ENCODE data around the gene GOLGA6L2. TPM values are rescaled to one million over a fixed set of nuclear protein-coding genes. Genes with fewer than 3 reads are reported as not detected.

GOLGA6L2 gene
- total and polyA plus RNA-seq, 2 of the 8 experiments (the other 6 are each of a cell fraction or from before 2014, with no cell fraction given), result not detected

GRCh38 chr15:23457890-23458289 lies 10.8 kb upstream of the GOLGA6L2 start:
- Histone ChIP-seq H3K23me2 (ENCODE audit: low read depth, low read length) (no peaks in the 10 kb centered on the region), H3K4me2 (ENCODE audit: insufficient read depth in 1 of 2, low read depth in 2 of 2, low read length in 2 of 2) (no peak overlapping the region), H3K27me3 (replicated peaks in 1 of 4; ENCODE audit: control insufficient read depth in 3 of 4, extremely low read depth in 1 of 4, insufficient read depth in 3 of 4, low read length in 3 of 4) (no peaks in the 10 kb centered on the region), H3K79me1 (ENCODE audit: low read depth, low read length) (no peaks in the 10 kb centered on the region), H4K20me1 (replicated peaks in 1 of 2; ENCODE audit: control insufficient read depth in 1 of 2, insufficient read depth in 2 of 2, low read length in 2 of 2) (no peaks in the 10 kb centered on the region), H4K8ac (ENCODE audit: extremely low read depth, insufficient read depth, low read length) (no peak overlapping the region), H3K56ac (replicated peaks; ENCODE audit: insufficient read length, low read depth, low read length) (no peak overlapping the region), H4K5ac (ENCODE audit: insufficient read length, low read depth, low read length) (no peak overlapping the region), H3K14ac (ENCODE audit: insufficient read length) (no peak overlapping the region), H3K4me3 (ENCODE audit: extremely low read depth in 1 of 4, insufficient read depth in 2 of 4, low read depth in 3 of 4, low read length in 4 of 4) (no peak overlapping the region), H3K4ac (replicated peaks; ENCODE audit: insufficient read length, low read depth, low read length) (no peak overlapping the region), H2AFZ (ENCODE audit: low read length) (no peak overlapping the region), H2BK15ac (ENCODE audit: low read length) (no peak overlapping the region), H2BK20ac (ENCODE audit: low read length) (no peak overlapping the region), H3K18ac (ENCODE audit: extremely low read depth, low read length) (no peak overlapping the region), H2AK5ac (ENCODE audit: low read depth, low read length) (no peak overlapping the region), H4K91ac (replicated peaks; ENCODE audit: insufficient read length, low read length) (no peak overlapping the region), H3K4me1 (replicated peaks in 1 of 4; ENCODE audit: control insufficient read depth in 3 of 4, insufficient read depth in 4 of 4, low read length in 3 of 4) (no peaks in the 10 kb centered on the region), H2BK12ac (ENCODE audit: low read depth, low read length) (no peak overlapping the region), H3K36me3 (ENCODE audit: control insufficient read depth in 2 of 4, insufficient read depth in 4 of 4, low read length in 3 of 4) (no peaks in the 10 kb centered on the region), H2BK120ac (replicated peaks; ENCODE audit: low read depth, low read length) (no peak overlapping the region), H3K27ac (ENCODE audit: low read depth, low read length) (no peak overlapping the region), H3K23ac (ENCODE audit: insufficient read length) (no peak overlapping the region), H3K9me3 (ENCODE audit: insufficient read depth in 2 of 2, low read depth in 1 of 2, low read length in 1 of 2) (peaks cover 7 to 27% of the 10 kb centered on the region in 2 experiments), H3K9ac (replicated peaks in 1 of 4; ENCODE audit: extremely low read depth in 1 of 4, low read depth in 3 of 4, low read length in 3 of 4) (no peak overlapping the region), H2BK5ac (ENCODE audit: low read depth, low read length) (no peak overlapping the region), H3K79me2 (ENCODE audit: control insufficient read depth in 1 of 2, insufficient read depth in 2 of 2, low read length in 2 of 2) (no peaks in the 10 kb centered on the region)
- DNase-seq (ENCODE audit: low read depth in 1 of 2, low spot score in 2 of 2) (no peak), FAIRE-seq (no peak)
- 92% methylated on average over 5 of the region's 5 CpGs; no CpG with 5 or more reads in 1 of the 2 experiments for WGBS, 2 experiments (ENCODE audit: extremely low coverage in 1 of 2, insufficient coverage in 1 of 2, insufficient read length in 1 of 2, insufficient replicate concordance in 2 of 2, low coverage in 1 of 2, low lambda C conversion rate in 2 of 2, missing lambda C conversion rate in 1 of 2)
- ChIA-PET CTCF (ENCODE audit: partially characterized antibody) (interaction anchor here (1.3 kb wide), 1 partner anchor 7 kb away, joined by 5 read pairs; no protein-coding TSS in a partner anchor), POLR2A (ENCODE audit: partially characterized antibody) (no interaction called here)
- no peak for TF ChIP-seq GABPA (IDR thresholded peaks at IDR 0.05; ENCODE audit: borderline replicate concordance, insufficient read depth, low read length)
- no peak for TF ChIP-seq CBX5 (IDR thresholded peaks at IDR 0.05; ENCODE audit: low read depth, low read length)
- TF ChIP-seq GTF2F1 (IDR thresholded peaks at IDR 0.05; ENCODE audit: borderline replicate concordance, low read depth, low read length), result no peak
- no peak for TF ChIP-seq NANOG (IDR thresholded peaks at IDR 0.05; ENCODE audit: insufficient read depth, low read depth, low read length, poor library complexity, severe bottlenecking)
- no peak for TF ChIP-seq TEAD4 (IDR thresholded peaks at IDR 0.05; ENCODE audit: low read depth, low read length)
- TF ChIP-seq MAX (IDR thresholded peaks at IDR 0.05), result no peak
- TF ChIP-seq JUN (IDR thresholded peaks at IDR 0.05; ENCODE audit: low read depth, low read length), result no peak
- no peak for TF ChIP-seq SIRT6 (IDR thresholded peaks at IDR 0.05; ENCODE audit: low read length)
- no peak for TF ChIP-seq CEBPB (IDR thresholded peaks at IDR 0.05; ENCODE audit: low read depth, low read length)
- no peak for TF ChIP-seq TAF1 (IDR thresholded peaks at IDR 0.05; ENCODE audit: low read depth, low read length)
- no peak for TF ChIP-seq SIX5 (IDR thresholded peaks at IDR 0.05; ENCODE audit: low read depth, low read length)
- TF ChIP-seq SRF (IDR thresholded peaks at IDR 0.05; ENCODE audit: low read depth, low read length), result no peak
- no peak for TF ChIP-seq HDAC2 (IDR thresholded peaks at IDR 0.05; ENCODE audit: borderline replicate concordance in 1 of 2, low read depth in 2 of 2, low read length in 2 of 2)
- no peak for TF ChIP-seq KDM5A (IDR thresholded peaks at IDR 0.05; ENCODE audit: low read length)
- no peak for TF ChIP-seq NRF1 (IDR thresholded peaks at IDR 0.05; ENCODE audit: low read depth, low read length)
- TF ChIP-seq SUZ12 (IDR thresholded peaks at IDR 0.05; ENCODE audit: low read length), result no peak

Measured in H1 (cell line).